Cerebellar nuclear complex (tissue), 1 donor: Measurements from ENCODE around the gene RAB25.
"Not testable (repeated sequence)": the region's sequence is repeated elsewhere in the genome, so short reads cannot be mapped to it uniquely, and the experiment has no call there.

Experiments used
- DNase-seq, 2 experiments: peaks; one replicate each; lab custom pipeline; 2025; lab: John Stamatoyannopoulos, UW

Gene RAB25

DNA sequence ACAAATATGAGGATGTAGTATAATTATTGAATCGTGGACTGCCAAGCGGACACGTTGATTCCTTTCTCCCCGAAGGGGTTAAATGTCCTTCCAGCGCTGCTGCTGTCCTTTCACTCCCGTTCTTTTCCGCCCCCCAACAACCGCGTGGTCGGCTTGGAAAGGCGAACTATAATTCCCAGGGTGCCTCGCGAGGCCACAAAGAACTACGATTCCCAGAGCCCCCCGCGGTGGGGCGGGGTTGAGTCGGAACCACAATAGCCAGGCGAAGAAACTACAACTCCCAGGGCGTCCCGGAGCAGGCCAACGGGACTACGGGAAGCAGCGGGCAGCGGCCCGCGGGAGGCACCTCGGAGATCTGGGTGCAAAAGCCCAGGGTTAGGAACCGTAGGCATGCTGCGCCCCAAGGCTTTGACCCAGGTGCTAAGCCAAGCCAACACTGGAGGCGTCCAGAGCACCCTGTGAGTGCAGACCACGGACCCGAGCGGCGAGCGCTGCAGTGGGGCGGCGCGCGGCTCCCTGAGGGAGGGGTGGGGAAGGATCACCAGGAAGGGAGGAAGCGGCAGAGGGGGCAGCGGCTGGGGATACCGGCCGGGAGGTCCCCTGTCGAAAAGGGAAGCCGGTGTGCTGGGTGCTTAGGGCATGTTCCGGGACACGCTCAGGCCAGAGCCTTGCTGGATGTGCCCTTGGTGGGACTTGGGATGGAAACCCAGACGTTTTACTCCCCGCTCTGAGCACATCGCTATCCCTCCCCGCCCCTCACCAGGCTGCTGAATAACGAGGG lies 6.3 kb upstream of the RAB25 start, which contains the start of gene LAMTOR2:
TSS of gene LAMTOR2 (plus strand) at position 283 of the 781 bp plus-strand sequence. CDS start at position 391, 108 bp downstream.
- DNase-seq, result peak; percentile 79 to 95

DNA sequence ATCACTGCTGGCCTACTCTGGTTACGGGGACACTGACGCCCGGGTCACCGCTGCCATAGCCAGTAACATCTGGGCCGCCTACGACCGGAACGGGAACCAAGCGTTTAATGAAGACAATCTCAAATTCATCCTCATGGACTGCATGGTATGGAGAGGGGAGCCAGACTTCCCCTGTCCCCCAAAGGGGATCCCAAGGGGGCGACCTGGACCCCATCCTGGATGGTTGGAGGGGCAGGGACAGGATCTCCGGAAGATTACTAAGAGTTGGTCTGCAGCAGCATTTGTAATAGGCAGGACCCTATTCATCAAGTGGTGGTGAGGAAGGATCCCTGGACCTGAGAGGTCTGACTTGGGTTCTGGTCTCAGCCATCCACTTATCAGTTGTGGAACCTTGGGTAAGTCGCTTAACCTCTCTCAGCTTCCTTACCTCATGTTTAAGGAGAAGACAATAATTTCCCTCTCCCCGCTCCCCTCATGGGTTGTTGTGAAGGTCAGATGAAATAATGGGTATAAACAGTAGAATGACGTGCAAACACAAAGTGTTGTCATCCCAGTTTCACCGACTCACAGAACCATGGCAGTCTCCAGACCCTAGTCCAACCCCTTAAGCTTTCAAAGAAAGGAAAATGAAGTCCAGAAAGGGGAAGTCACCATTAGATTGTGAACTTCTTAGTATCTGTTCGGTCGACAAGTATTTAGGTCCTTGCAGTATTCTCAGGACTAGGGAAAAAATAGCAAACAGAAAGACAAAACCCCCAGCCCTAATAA lies 5.5 kb upstream of the RAB25 start:
- DNase-seq, result no peak

DNA sequence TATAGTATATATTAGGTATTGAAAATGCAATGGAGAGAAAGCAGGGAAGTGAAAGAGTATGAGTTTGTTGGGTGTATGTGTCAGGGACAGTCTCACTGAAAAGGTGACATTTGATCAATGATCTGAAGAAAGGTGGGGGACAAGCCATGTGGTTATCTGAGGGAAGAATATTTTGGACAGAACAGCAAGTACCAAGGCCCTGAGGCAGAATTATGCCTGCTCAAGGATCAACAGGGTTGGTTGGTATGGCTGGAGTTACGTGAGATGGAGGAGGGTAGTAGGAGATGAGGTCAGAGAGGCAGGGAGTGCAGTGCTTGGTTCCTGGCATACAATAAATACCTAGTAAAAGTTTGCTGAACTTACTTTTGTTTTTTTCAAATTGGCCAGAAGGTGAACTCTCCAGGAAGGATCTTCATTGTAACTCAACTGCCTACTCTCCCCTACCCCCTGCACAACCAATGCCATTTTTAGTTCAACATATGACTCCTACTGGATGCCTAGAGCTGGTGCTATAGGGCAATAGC lies 4.6 kb upstream of the RAB25 start:
- DNase-seq, result no peak

DNA sequence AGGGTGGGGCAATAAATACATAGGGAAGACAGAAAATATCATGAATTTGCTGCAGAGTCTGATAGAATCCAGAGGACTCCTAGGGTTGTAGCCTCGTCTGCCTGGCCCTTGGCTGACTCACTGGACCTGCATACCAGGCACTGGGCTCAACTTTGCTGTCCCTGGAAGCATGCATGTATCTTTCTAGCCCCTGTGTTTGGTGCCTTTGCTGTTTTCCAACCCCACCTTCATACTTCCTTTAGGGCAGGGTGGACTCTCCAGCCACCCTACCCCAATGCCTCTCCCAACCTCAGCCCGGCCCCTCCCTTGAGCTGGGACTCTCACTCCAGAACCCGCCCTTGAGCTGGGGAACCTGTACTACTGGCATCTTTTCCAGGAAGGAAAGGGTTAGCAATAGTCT lies 1.2 kb downstream of the RAB25 start:
- DNase-seq, result no peak

DNA sequence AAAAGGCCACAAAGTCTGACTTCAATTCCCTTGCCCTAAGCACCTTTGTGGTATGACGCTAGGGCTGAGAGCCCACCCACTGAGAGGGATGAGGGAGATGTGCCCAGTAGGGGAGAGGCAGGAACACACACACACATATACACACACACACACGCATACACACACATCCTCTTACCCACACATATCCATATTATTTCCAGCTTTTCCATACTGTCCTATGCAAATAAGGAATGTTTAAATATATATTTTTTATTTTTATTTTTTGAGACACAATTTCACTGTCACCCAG lies 3.0 kb downstream of the RAB25 start:
- no peak for DNase-seq

DNA sequence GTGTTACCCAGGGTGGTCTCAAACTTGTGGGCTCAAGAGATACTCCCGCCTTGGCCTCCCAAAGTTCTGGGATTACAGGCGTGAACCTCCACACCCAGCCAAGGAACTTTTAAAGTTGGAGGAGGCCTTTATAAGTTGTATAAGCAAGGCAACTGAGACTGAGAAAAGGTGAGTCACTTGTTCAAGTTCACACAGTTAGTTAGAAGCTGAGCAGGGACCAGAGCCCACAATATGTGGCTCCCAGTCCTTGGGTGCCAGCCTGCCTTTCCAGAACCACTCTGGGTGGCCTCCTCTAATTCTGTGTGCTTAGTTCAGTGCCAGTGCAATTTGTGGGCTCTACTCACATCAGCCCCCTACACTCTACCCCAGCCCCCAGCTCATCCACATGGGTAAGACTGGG lies 3.7 kb downstream of the RAB25 start:
- DNase-seq, result no peak

DNA sequence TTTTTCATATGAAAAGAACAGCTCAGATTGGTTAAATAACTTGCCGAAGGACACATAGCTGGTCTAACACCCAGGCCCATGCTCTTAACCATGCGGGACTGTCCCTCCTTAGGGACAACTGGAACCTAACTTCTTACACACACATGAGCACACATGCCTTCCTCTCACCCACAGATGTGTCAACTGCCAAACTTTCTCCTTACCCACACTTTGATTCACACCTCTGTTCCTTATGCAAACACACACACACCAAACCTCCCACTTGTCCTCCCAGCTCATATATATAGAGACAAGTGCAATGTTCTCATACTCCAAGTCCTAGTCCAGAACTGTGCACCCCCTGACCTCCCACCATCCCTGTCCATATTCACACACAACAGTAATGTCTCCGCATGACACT lies 4.3 kb downstream of the RAB25 start:
- no peak for DNase-seq

DNA sequence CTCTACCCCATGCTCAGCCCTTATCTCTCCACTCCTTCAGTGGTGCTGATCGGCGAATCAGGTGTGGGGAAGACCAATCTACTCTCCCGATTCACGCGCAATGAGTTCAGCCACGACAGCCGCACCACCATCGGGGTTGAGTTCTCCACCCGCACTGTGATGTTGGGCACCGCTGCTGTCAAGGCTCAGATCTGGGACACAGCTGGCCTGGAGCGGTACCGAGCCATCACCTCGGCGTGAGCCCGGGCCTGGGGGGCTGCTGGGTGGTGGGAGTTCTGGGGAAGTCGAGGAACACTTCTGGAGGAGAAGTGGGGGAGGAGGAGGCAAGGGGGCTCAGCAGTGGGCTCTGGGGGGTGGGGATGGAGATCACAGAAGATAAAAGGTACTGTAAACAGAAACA lies 4.9 kb downstream of the RAB25 start:
- no peak for DNase-seq

DNA sequence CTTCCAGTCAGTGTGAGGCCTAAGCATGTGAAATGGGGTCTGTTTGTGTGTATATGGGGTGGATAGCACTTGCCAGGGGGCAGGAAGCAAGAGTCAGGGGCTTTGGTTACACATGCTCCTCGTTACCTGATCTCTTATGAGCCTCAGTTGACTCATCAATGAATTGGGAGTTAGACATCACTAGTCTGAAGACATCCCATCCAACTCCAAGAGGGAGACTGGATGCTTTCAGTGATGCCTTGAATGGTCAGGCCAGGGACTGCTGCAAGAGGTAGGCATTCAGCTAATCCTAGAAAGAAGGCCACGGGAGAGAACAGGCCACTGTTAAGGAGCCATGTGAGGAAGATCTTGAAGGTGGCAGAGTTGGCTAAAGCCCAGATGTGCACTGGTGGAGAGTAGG lies 6.3 kb downstream of the RAB25 start:
- no peak for DNase-seq

DNA sequence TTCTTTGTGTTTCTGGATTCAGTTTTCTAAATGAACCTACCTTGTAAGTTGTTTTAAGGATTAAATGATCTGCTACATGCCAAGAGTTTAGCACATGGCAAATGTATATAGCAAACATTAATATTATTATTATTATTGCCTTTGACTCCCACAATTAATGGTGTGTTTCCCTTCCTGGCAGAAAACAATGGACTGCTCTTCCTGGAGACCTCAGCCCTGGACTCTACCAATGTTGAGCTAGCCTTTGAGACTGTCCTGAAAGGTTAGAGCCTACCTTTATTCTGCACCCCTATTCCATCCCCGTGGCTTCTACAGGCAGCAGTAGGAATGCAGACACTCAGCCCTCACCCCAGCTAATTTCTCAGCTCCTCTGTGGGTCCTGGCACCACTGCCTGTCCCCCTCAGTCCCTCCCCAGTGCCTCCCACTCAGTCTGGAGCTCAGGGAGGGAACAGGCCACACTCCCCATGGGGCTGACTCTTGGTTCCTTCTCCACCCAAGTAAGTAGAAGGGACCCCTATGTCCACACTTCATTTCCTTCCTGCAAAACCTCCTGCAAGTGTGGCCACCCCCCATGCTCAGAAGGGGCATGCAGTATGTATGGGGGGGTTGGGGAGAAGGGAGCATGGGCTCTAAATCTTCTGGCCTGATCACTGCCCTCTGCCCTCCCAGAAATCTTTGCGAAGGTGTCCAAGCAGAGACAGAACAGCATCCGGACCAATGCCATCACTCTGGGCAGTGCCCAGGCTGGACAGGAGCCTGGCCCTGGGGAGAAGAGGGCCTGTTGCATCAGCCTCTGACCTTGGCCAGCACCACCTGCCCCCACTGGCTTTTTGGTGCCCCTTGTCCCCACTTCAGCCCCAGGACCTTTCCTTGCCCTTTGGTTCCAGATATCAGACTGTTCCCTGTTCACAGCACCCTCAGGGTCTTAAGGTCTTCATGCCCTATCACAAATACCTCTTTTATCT lies 8.8 kb downstream of the RAB25 start:
- DNase-seq, result no peak

DNA sequence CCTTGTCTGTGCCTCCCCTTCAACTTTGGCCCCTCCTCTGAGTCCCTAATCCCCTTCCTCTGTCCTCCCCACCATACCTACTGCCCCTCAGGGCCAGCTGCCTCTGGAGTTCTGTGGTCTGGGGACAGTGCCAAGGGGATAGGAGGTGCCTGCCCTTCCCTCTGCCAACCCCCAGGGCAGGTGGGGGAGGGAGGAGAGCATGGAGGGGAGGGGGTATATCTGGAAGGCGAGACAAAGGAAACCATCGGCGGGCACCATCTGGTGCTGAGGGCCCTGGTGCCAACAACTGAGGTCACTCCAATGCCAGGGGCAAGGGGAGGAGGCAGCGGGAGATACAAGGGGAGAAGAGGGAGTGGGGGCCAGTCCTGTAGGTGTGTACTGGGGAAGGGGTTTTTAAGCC lies 9.6 kb downstream of the RAB25 start:
- DNase-seq, result no peak

DNA sequence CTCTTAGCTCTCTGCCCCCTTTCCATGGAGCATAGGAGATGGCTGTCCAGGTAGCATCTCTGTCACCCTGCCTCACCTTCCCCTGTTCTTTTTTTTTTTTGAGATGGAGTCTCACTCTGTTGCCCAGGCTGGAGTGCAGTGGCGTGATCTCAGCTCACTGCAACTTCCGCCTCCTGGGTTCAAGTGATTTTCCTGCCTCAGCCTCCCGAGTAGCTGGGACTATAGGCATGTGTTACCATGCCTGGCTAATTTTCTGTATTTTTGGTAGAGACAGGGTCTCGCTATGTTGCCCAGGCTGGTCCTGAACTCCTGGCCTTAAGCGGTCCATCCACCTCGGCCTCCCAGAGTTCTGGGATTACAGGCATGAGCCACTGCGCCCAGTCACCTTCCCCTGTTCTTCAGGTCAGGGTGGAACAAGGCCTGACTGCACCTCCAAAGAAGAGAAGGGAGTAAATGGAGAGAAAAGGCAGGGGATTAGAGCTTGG lies 10.4 kb downstream of the RAB25 start:
- DNase-seq, result not testable (repeated sequence)

DNA sequence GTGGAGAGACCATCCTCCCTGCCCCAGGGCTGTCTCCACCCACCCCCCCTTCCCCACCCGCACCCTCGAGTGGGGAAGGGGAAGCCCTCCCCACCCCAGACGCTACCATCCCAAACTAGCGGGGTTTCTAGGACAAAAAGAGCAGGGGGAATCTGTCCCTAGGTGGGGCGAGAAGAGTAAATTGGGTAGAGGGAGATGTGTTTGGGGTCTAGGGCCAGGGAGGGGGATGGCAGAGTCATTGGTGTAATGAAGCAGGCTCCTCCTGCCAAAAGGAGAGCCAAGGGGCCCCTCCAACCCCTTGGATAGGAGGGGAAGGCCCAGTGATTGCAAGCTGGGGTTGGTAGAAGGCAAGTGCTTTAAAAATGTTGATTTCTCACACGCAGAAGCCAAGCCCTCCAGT lies 11.3 kb downstream of the RAB25 start:
- DNase-seq, result no peak

DNA sequence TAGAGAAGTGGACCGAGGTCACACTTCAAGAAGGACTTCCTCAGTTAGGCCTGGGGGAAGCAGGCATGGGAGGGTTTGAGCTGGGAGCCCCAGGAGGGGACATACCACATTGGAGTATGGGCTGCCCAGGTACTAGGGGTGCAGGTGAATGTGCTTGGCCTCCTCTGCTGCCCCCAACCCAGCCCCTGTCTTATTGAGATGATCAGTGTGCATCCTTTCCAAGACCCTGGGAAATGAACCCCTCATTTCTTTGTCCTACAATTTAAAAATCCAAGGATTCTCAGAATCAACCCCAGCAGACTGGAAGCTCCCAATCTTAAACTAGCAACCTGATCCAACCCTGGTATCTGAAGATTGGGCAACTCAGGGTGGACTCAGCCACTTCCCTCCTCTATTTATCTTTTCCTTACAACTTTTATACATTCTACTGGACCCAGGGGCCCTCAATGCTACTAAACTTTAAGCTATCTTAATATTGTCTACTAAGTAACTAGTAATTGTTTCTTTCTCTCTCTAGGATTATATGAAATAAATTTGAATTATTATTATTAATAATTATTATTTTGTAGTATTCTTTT lies 12.2 kb downstream of the RAB25 start:
- DNase-seq, result no peak

DNA sequence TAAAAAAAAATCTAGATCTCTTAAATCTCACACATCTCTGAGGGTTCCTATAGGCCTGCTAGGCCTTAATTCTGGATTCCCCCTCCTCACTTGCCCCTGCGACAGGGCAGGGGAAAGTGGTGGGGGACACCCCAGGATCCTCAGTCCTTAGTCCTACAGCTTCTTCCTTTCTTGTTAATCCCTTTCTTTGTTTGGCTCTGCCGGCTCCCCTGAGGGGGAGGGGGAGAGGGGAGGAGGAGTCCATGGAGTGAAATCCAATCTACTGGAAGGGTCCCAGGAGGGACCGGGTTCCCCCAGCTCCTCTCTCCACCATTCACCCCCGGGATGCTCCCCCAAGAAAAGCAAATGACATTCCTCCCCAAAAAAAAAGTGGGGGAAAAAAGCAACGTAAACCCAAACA lies 12.8 kb downstream of the RAB25 start:
- no peak for DNase-seq

DNA sequence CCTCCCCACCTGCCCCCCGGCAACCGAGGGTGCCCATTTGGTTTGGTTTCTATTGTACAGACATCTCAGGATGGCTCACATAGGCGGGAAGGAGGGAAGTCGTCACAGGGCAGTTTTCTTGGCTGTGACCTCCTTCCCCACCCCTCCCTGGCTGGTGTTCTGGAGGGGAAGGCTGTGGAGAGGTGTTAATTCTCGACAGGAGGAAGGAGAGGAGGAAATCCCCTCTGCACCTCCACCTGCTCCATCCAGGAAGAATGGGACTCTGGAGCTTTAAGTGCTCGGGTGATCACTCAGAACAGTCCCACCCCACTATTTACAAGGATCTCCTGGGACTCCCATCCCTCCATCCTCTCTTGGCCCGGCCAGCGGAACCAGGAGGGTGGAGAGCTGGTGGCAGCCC lies 13.7 kb downstream of the RAB25 start:
- no peak for DNase-seq

DNA sequence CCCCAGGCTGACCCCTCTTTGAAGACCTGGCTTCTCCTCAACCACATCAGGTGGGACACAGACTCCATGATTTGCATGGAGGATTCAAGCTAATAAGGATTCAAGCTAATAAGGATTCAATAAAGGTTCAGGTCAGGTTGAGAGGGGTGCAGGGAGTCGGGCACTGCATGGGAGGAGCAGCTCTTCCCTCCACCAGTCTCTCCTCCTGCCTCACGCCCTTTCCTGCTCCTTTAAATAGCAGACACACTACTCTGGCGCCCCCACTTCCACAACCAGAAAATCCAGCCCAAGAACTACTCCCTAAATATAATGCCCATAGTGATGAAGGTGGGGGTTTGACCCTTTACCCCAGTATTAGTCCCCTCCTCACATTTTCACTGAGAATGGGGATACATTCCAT lies 14.2 kb downstream of the RAB25 start:
- DNase-seq, result no peak

DNA sequence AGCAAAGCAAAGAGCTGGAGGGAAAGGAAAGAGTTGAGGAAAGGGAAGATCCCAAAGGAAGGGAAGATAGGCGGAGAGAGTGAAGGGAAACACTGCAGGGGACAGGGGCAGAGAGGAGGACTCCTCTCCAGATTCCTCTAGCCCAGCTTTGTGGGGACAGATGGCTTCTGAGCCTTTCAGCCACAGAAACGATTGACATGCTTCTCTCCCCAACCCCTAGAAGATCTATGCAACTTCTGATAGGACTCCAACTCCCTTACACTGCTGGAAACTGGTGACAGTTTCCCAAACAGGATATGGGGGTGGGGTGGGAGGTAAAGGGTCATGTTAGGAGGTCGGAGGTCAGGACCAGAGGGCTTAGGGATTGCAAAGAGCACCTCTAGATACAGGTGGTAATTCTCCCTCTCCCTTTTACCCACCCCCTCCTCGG lies 14.8 kb downstream of the RAB25 start:
- no peak for DNase-seq

DNA sequence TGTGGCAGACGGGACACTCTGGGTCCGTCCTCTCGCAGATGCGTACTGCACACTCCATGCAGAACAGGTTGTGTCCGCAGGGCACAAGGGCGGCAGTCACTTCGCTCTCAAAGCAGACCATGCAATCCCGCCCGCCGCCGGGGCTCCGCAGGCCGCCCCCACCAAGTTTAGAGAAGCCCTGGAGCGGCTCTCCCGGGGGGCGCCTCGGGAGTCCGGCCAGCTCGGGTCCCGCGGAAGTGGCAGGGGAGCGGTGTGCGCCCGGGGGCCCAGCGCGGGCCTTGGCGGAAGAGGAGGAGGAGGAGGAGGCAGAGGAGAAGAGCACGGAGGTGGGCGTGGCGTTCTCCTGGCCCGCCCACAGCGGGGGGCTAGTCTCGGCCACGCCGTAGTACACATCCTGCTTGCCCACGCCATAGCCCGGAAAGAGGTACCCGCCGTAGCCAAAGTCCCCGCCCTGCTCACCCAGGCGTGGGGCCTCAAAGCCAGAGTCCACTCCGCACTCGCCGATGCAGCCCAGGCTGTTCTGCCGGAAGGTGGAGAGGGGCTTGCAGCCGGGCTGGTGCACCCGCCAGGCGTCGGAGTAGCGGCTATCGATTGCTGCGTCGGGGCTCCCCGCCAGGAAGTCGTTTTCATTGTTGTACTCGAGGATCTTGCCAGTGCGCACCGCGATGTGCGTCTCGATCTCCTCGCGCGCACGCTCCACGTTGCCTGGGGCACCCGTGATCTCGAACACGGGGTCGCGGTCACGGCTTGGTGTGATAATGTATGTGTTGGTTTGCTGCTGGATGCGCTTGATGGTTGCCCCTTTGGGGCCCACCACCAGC lies 15.9 kb downstream of the RAB25 start:
- DNase-seq, result no peak

DNA sequence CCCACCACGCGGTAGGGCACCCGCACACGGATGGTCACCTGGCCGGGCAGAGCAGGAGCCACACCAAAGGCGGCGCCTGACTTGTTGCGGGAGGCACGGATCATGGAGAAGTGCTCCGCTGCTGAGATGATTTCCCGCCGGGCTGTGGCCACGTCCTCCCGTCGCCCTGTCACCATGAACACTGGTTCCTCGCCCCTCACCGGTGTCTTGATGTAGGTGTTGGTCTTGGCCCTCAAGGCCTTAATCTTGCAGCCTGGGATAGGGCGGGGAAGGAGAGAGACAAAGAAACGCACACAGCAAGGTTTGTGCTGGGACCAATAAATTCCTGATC lies 16.4 kb downstream of the RAB25 start:
- DNase-seq, result no peak

DNA sequence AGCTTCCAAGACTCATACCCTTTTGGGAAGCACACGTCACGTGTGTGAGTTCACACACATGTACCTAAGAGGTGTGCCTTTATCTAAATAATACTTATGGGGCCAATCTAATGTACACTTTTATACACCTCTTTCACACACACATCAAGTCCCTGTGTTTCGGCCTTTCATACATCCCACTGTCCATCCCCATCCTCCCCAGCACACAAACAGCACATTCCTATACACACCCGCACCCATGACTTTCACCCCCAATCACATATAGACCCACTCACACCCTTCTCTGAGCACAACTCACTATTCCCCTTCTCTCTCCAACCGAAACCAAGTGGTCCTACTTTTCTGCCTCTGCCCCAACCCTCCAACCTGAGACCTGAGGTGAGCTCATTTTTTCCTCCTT lies 17.8 kb downstream of the RAB25 start:
- no peak for DNase-seq
